Measurements from ENCODE around the gene ATP2A3. TPM values are rescaled to one million over a fixed set of nuclear protein-coding genes. Genes with fewer than 3 reads are reported as not detected.

Gene ATP2A3
- total RNA-seq, 1 donor from 2014 or later, result 44.4 TPM

DNA sequence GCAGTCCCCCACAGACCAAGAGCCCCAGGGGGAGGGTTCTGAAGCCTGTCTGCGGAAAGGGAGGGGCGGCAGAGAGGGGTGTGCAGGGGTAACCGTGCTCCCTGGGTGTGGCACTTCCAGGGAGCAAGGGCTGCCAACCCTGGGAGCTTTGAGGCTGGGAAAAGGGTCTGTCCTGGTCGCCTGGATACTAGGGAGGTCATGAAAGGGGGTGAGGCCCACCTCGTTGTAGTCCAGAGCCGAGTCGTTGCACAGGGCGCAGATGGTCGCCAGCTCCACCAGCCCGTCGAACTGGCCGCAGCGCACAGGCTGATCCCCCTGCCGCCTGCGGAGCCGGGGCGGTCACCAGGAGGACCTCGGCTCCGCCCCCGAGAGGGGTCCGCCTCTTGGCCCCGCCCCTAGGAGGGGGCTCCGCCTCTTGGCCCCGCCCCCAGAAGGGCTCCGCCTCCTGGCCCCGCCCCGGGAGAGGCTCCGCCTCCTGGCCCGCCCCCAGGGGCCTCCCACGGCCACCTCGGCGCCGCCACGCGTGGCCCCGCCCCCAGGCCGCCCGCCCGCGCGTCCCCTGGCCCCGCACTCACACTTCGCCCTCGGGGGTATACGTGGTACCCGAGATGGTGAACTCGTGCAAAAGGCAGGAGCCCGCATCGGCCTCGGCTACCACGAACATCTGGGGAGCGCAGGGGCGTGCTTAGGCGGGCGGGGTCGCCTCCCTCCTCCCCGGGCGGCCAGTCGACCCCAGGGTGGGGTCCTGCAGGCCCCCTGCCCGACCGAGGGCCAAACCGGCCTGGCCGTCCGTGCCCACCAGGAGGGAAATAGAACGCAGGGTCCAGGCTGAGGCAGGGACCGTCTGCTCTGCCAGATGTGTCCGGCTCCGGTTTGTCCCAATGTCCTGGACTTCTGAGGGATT is 19.5 kb downstream of the ATP2A3 start:
- peak; percentile 74 for DNase-seq
- intact Hi-C loops (cut with DNase I), result no loop called here

DNA sequence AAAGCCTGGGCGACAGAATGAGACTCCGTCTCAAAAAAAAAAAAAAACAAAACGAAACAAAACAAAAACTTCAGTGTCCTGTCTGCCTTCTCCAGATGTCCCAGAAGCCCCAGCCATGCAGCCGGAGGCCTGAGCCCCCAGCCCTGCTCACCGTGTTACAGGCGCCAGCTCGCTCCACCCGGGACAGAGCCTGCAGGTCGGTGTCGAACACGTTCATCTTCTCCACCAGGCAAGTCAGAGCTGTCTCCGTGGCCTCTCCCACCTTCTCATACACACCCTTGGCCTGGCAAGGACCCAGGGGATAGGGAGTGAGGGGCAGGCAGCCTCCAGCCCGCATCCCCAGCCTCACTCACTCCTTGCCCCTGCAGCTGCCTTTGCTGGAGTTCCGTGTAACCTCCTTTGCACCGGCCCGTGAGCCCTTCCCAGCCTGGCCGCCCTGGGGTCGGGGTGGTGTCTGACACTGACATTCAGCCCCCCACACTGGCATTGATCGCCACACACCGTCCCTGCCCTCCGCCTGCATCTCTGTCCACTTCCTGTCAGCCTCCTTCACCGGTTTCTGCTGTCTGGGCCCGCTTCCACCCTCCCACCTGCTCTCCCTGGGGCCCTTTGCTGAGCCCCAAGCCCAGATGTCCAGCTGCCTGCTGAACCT is 20.9 kb downstream of the ATP2A3 start:
- TF ChIP-seq CTCF (IDR thresholded peaks at IDR 0.05), result no peak
- H3K27ac ChIP-seq, result no peak overlapping the region
- ATAC-seq, result no peak

More for the DNA sequence above, 19.5 kb downstream of the ATP2A3 start:
- Histone ChIP-seq H3K36me3 (peaks cover 22% of the 10 kb centered on the region), H3K4me3 (peak overlapping the region; percentile 32), H3K9me3 (no peaks in the 10 kb centered on the region), H3K4me1 (no peaks in the 10 kb centered on the region), H3K27ac (no peak overlapping the region), H3K27me3 (no peaks in the 10 kb centered on the region)
- ATAC-seq, result peak; percentile 93
- TF ChIP-seq CTCF (IDR thresholded peaks at IDR 0.05), result no peak

DNA sequence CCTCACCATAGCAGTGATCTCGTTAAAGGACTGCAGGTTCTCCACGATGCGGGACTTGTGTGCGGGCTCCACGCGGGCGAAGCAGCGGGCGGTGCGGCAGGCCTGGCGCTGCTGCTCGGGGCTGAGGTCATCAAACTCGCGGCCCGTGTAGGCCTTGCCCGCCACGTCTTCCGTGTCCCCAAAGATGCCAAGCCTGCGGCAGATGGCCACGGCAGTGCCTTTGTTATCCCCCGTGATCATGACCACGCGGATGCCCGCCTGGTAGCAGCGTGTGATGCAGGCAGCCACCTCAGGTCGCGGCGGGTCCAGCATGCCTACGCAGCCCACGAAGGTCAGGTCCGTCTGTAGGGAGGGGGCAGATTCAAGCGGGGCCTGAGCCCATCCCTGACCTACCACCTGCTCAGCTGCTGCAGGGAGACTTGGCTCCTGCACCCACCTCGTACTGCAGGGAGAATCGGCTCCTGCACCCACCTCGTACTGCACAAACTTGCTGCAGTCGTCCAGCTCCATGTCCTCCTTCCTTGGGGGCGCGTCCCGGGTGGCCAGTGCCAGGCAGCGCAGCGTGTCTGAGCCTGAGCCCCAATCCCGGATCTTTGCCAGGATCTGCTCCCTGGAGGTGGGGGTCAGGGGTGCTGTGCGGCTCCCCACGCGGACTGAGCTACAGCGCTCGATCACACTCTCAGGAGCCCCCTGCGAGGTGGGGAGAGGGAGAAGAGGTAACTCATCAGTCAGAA is 23.1 kb downstream of the ATP2A3 start:
- H3K27ac ChIP-seq, result no peak overlapping the region
- ATAC-seq, result no peak
- no peaks in the 10 kb centered on the region for H3K9me3 ChIP-seq
- no peak for TF ChIP-seq CTCF (IDR thresholded peaks at IDR 0.05)
- intact Hi-C loops (cut with DNase I), result no loop called here
- no peaks in the 10 kb centered on the region for H3K27me3 ChIP-seq
- H3K36me3 ChIP-seq, result peaks cover 11% of the 10 kb centered on the region
- no peak overlapping the region for H3K4me3 ChIP-seq
- H3K4me1 ChIP-seq, result no peaks in the 10 kb centered on the region
- no peak for DNase-seq

More for the DNA sequence above, 20.9 kb downstream of the ATP2A3 start:
- no peak for DNase-seq
- Histone ChIP-seq H3K36me3 (peaks cover 18% of the 10 kb centered on the region), H3K9me3 (no peaks in the 10 kb centered on the region), H3K4me3 (no peak overlapping the region), H3K4me1 (no peaks in the 10 kb centered on the region), H3K27me3 (no peaks in the 10 kb centered on the region)
- intact Hi-C loops (cut with DNase I), result no loop called here

DNA sequence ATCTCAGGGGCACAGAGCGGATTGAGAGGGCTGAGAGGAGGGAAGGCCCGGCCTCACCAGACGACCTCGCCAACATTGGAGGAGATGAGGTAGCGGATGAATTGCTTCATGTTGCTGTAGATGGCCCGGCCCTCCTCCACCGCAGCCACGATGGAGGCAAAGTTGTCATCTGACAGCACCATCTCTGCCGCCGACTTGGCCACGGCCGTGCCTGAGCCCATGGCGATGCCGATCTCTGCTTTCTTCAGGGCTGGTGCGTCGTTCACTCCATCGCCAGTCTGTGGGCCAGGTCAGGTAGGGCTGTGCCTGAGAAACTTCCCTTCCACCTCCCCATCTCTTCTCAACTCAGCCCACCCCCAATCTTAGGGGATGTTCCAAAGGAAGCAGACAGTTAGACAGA is 26.9 kb downstream of the ATP2A3 start:
- Histone ChIP-seq H3K36me3 (peaks cover 14% of the 10 kb centered on the region), H3K4me3 (no peak overlapping the region), H3K27me3 (no peaks in the 10 kb centered on the region), H3K4me1 (no peaks in the 10 kb centered on the region), H3K27ac (no peak overlapping the region), H3K9me3 (no peaks in the 10 kb centered on the region)
- DNase-seq (no peak), ATAC-seq (no peak)
- intact Hi-C loops (cut with DNase I), result no loop called here
- no peak for TF ChIP-seq CTCF (IDR thresholded peaks at IDR 0.05)

- H3K36me3 ChIP-seq, result peaks cover 14% of the 10 kb centered on the region
- no peak overlapping the region for H3K4me3 ChIP-seq
- ATAC-seq, result no peak
- no peaks in the 10 kb centered on the region for H3K9me3 ChIP-seq
- no peak for DNase-seq
- no peaks in the 10 kb centered on the region for H3K27me3 ChIP-seq
- intact Hi-C loops (cut with DNase I), result no loop called here
- H3K27ac ChIP-seq, result no peak overlapping the region
- no peak for TF ChIP-seq CTCF (IDR thresholded peaks at IDR 0.05)
- H3K4me1 ChIP-seq, result no peaks in the 10 kb centered on the region
Observed at GRCh38 chr17:3935825-3936355, 28.3 kb downstream of the ATP2A3 start.
